ENCODE results near the gene LMX1A.

GRCh38 chr1:165395478-165395877 is 39.0 kb upstream of the LMX1A start:
- no peak for TF ChIP-seq CTCF (IDR thresholded peaks at IDR 0.05)
- no peak for TF ChIP-seq POLR2A (IDR thresholded peaks at IDR 0.05)

Data from Peyer's patch (tissue), 4 donors.